Activated T-helper 17 cell treated with anti-CD3 and anti-CD28 coated beads, Interleukin-2, amount 50 U/mL, for 72 hours (primary cell): ENCODE data around the gene NOP14. TPM values are rescaled to one million over a fixed set of nuclear protein-coding genes. Genes with fewer than 3 reads are reported as not detected.
A peak's percentile ranks its signal among the peaks of the same experiment; 100 is the strongest.

Experiments
- ATAC-seq: fragments of 150-1000 bp; cut with Tn5 transposase; replicated peaks from 2 replicates; pipeline ENCODE4 v1.10.0; 2021; ENCODE audit warnings: mild to moderate bottlenecking, moderate library complexity
- H3K27ac Mint-ChIP-seq: one replicate; pipeline ENCODE4 v1.8.0; 2022; ENCODE audit warnings: mixed read lengths
- H3K27me3 Mint-ChIP-seq: one replicate; pipeline ENCODE4 v1.8.0; 2022; ENCODE audit warnings: mixed read lengths
- H3K36me3 Mint-ChIP-seq: one replicate; pipeline ENCODE4 v1.8.0; 2022; ENCODE audit warnings: low read depth, mild to moderate bottlenecking, mixed read lengths
- H3K4me1 Mint-ChIP-seq: one replicate; pipeline ENCODE4 v1.8.0; 2022; ENCODE audit warnings: mixed read lengths
- H3K4me3 Mint-ChIP-seq: one replicate; pipeline ENCODE4 v1.8.0; 2022; ENCODE audit warnings: mild to moderate bottlenecking, mixed read lengths
- H3K9me3 Mint-ChIP-seq: one replicate; pipeline ENCODE4 v1.8.0; 2022; ENCODE audit warnings: mixed read lengths
- total RNA-seq, 2 donors: library from RNA; stranded (reverse); gene quantifications; one replicate each; pipeline ENCODE4 v1.2.3, GENCODE V29; 2022

The NOP14 gene
- total RNA-seq, 2 donors from 2014 or later, result 86.5 to 96.8 TPM

- Mint-ChIP-seq H3K27ac (peak overlapping the region; percentile 72), H3K4me3 (no peak overlapping the region), H3K9me3 (no peaks in the 10 kb centered on the region), H3K4me1 (peaks cover 6% of the 10 kb centered on the region), H3K27me3 (no peaks in the 10 kb centered on the region), H3K36me3 (peaks cover 95% of the 10 kb centered on the region)
- ATAC-seq, result no peak
These were observed 52.8 kb downstream of the NOP14 start for GRCh38 chr4:2910409-2910808.

GRCh38 chr4:2909583-2909982, 53.6 kb downstream of the NOP14 start:
- Mint-ChIP-seq H3K4me3 (no peak overlapping the region), H3K9me3 (no peaks in the 10 kb centered on the region), H3K27me3 (no peaks in the 10 kb centered on the region), H3K4me1 (peaks cover 6% of the 10 kb centered on the region), H3K36me3 (peaks cover 95% of the 10 kb centered on the region), H3K27ac (no peak overlapping the region)
- ATAC-seq, result no peak

- no peak overlapping the region for H3K27ac Mint-ChIP-seq
These were observed 54.5 kb downstream of the NOP14 start for GRCh38 chr4:2908686-2909085.

GRCh38 chr4:2907706-2908293, 55.4 kb downstream of the NOP14 start:
- peak overlapping the region; percentile 50 for H3K27ac Mint-ChIP-seq

More at GRCh38 chr4:2908686-2909085, 54.5 kb downstream of the NOP14 start:
- no peaks in the 10 kb centered on the region for H3K27me3 Mint-ChIP-seq
- peaks cover 95% of the 10 kb centered on the region for H3K36me3 Mint-ChIP-seq
- H3K4me1 Mint-ChIP-seq, result peaks cover 11% of the 10 kb centered on the region
- ATAC-seq, result no peak
- H3K9me3 Mint-ChIP-seq, result no peaks in the 10 kb centered on the region
- H3K4me3 Mint-ChIP-seq, result no peak overlapping the region

GRCh38 chr4:2907226-2907625, 56.0 kb downstream of the NOP14 start:
- Mint-ChIP-seq H3K4me1 (peaks cover 11% of the 10 kb centered on the region), H3K27ac (peak overlapping the region; percentile 50), H3K36me3 (peaks cover 96% of the 10 kb centered on the region), H3K27me3 (no peaks in the 10 kb centered on the region), H3K4me3 (no peak overlapping the region), H3K9me3 (no peaks in the 10 kb centered on the region)
- peak; percentile 19 for ATAC-seq

More at GRCh38 chr4:2907706-2908293, 55.4 kb downstream of the NOP14 start:
- Mint-ChIP-seq H3K4me1 (peaks cover 11% of the 10 kb centered on the region), H3K9me3 (no peaks in the 10 kb centered on the region), H3K27me3 (no peaks in the 10 kb centered on the region), H3K36me3 (peaks cover 95% of the 10 kb centered on the region), H3K4me3 (no peak overlapping the region)
- no peak for ATAC-seq

- no peaks in the 10 kb centered on the region for H3K27me3 Mint-ChIP-seq
- H3K9me3 Mint-ChIP-seq, result no peaks in the 10 kb centered on the region
- H3K36me3 Mint-ChIP-seq, result peaks cover 100% of the 10 kb centered on the region
- peaks cover 11% of the 10 kb centered on the region for H3K4me1 Mint-ChIP-seq
- no peak for ATAC-seq
- peak overlapping the region; percentile 85 for H3K27ac Mint-ChIP-seq
- H3K4me3 Mint-ChIP-seq, result no peak overlapping the region
These were observed 57.0 kb downstream of the NOP14 start for GRCh38 chr4:2906218-2906617.

GRCh38 chr4:2905544-2905943, 57.7 kb downstream of the NOP14 start:
- H3K36me3 Mint-ChIP-seq, result peaks cover 100% of the 10 kb centered on the region
- peaks cover 11% of the 10 kb centered on the region for H3K4me1 Mint-ChIP-seq
- ATAC-seq, result no peak
- H3K9me3 Mint-ChIP-seq, result no peaks in the 10 kb centered on the region
- peak overlapping the region; percentile 85 for H3K27ac Mint-ChIP-seq
- H3K4me3 Mint-ChIP-seq, result no peak overlapping the region
- no peaks in the 10 kb centered on the region for H3K27me3 Mint-ChIP-seq

- peaks cover 98% of the 10 kb centered on the region for H3K36me3 Mint-ChIP-seq
- no peak for ATAC-seq
These were observed 61.1 kb downstream of the NOP14 start for GRCh38 chr4:2902126-2902525.

GRCh38 chr4:2901186-2901585, 62.0 kb downstream of the NOP14 start:
- no peaks in the 10 kb centered on the region for H3K9me3 Mint-ChIP-seq
- H3K4me1 Mint-ChIP-seq, result peaks cover 8% of the 10 kb centered on the region
- H3K4me3 Mint-ChIP-seq, result no peak overlapping the region
- no peak for ATAC-seq
- peaks cover 98% of the 10 kb centered on the region for H3K36me3 Mint-ChIP-seq
- no peaks in the 10 kb centered on the region for H3K27me3 Mint-ChIP-seq
- peak overlapping the region; percentile 78 for H3K27ac Mint-ChIP-seq

More at GRCh38 chr4:2902126-2902525, 61.1 kb downstream of the NOP14 start:
- Mint-ChIP-seq H3K27me3 (no peaks in the 10 kb centered on the region), H3K9me3 (no peaks in the 10 kb centered on the region), H3K4me3 (no peak overlapping the region), H3K4me1 (peaks cover 11% of the 10 kb centered on the region), H3K27ac (no peak overlapping the region)

- Mint-ChIP-seq H3K36me3 (peaks cover 98% of the 10 kb centered on the region), H3K9me3 (no peaks in the 10 kb centered on the region), H3K27ac (peak overlapping the region; percentile 78), H3K27me3 (no peaks in the 10 kb centered on the region), H3K4me1 (peaks cover 5% of the 10 kb centered on the region), H3K4me3 (no peak overlapping the region)
- no peak for ATAC-seq
These were observed 62.5 kb downstream of the NOP14 start for GRCh38 chr4:2900741-2901140.

GRCh38 chr4:2898001-2898400, 65.2 kb downstream of the NOP14 start:
- Mint-ChIP-seq H3K27me3 (no peaks in the 10 kb centered on the region), H3K9me3 (no peaks in the 10 kb centered on the region), H3K36me3 (peaks cover 97% of the 10 kb centered on the region), H3K27ac (peak overlapping the region; percentile 75), H3K4me3 (no peak overlapping the region), H3K4me1 (no peaks in the 10 kb centered on the region)
- ATAC-seq, result no peak

- Mint-ChIP-seq H3K27me3 (no peaks in the 10 kb centered on the region), H3K36me3 (peaks cover 74% of the 10 kb centered on the region), H3K4me3 (no peak overlapping the region), H3K9me3 (no peaks in the 10 kb centered on the region), H3K27ac (no peak overlapping the region), H3K4me1 (no peaks in the 10 kb centered on the region)
- no peak for ATAC-seq
These were observed 69.4 kb downstream of the NOP14 start for GRCh38 chr4:2893772-2894171.

- peaks cover 2% of the 10 kb centered on the region for H3K4me1 Mint-ChIP-seq
- no peaks in the 10 kb centered on the region for H3K27me3 Mint-ChIP-seq
- H3K36me3 Mint-ChIP-seq, result peaks cover 70% of the 10 kb centered on the region
- peak overlapping the region; percentile 40 for H3K27ac Mint-ChIP-seq
- H3K4me3 Mint-ChIP-seq, result no peak overlapping the region
- ATAC-seq, result no peak
- no peaks in the 10 kb centered on the region for H3K9me3 Mint-ChIP-seq
These were observed 71.9 kb downstream of the NOP14 start for GRCh38 chr4:2891294-2891693.

- H3K9me3 Mint-ChIP-seq, result no peaks in the 10 kb centered on the region
- peaks cover 70% of the 10 kb centered on the region for H3K36me3 Mint-ChIP-seq
- H3K27me3 Mint-ChIP-seq, result no peaks in the 10 kb centered on the region
- ATAC-seq, result no peak
- no peak overlapping the region for H3K27ac Mint-ChIP-seq
- no peak overlapping the region for H3K4me3 Mint-ChIP-seq
- peaks cover 9% of the 10 kb centered on the region for H3K4me1 Mint-ChIP-seq
These were observed 74.3 kb downstream of the NOP14 start for GRCh38 chr4:2888886-2889285.
